Testis (tissue), 3 donors: ENCODE data around the gene ATP13A1. TPM values are rescaled to one million over a fixed set of nuclear protein-coding genes. Genes with fewer than 3 reads are reported as not detected.

Experiments used
- DNase-seq: peaks from one replicate; pipeline ENCODE4 v3.0.0-alpha.2; 2019
- H3K27ac ChIP-seq, 2 donors: fragments of 200-600 bp; sonication (generic); one replicate each; pipeline ENCODE4 v1.5.1; 2019
- H3K27me3 ChIP-seq: fragments of 200-600 bp; sonication (generic); one replicate; pipeline ENCODE4 v1.5.1; 2019
- H3K36me3 ChIP-seq: fragments of 200-600 bp; sonication (generic); one replicate; pipeline ENCODE4 v1.5.1; 2017; ENCODE audit warnings: low read depth; ENCODE audit errors: missing control alignments
- H3K4me1 ChIP-seq: fragments of 200-600 bp; sonication (generic); one replicate; pipeline ENCODE4 v1.5.1; 2019
- H3K4me3 ChIP-seq, 2 donors: fragments of 200-600 bp; sonication (generic); one replicate each; pipeline ENCODE4 v1.5.1; 2017 to 2019
- H3K9me3 ChIP-seq: fragments of 200-600 bp; sonication (generic); one replicate; pipeline ENCODE4 v1.5.1; 2017
- CTCF ChIP-seq, 3 experiments: fragments of 450-650 bp in 2 of 3; fragments of 200-600 bp in 1 of 3; sonication (generic) in 1 of 3; IDR thresholded peaks; one replicate each; pipeline ENCODE4 v1.5.1; 2016 to 2019; ENCODE audit warnings: antibody characterized with exemption in 3 of 3, mild to moderate bottlenecking in 2 of 3, moderate library complexity in 1 of 3
- POLR2A ChIP-seq: fragments of 450-650 bp; IDR thresholded peaks from one replicate; pipeline ENCODE4 v1.6.1; 2017; ENCODE audit warnings: antibody characterized with exemption, mild to moderate bottlenecking, moderate library complexity
- WGBS, 2 donors: methylation state at CpG; one replicate each; pipeline ENCODE4 v1.1.5; 2018; 5-methylcytosine and 5-hydroxymethylcytosine counted together
- intact Hi-C: fragments of 100-400 bp; cut with DNase I; formaldehyde crosslinking; loops from one replicate; pipeline ENCODE4 v1.15.1; 2023; ENCODE audit warnings: low total_unique reads
- polyA plus RNA-seq: library from polyadenylated mRNA; stranded (reverse); fragments of 350-450 nt; fragmentation: Illumina TruSeq; extraction: RNeasy Lipid Tissue Mini Kit (QIAGEN cat#74804); gene quantifications from one replicate; pipeline ENCODE4 v1.2.3, GENCODE V29; 2014; ENCODE audit warnings: low read depth, low replicate concordance; ENCODE audit not compliant: insufficient read depth
- total RNA-seq, 2 donors: library from RNA; depleted of rRNA; stranded (reverse); fragments of >200 nt; gene quantifications; one replicate each; pipeline ENCODE4 v1.2.3, GENCODE V29; 2016

Gene ATP13A1
- total and polyA plus RNA-seq, 3 donors from 2014 or later, result 64.1 to 360 (median 292) TPM

- TF ChIP-seq POLR2A (no peak), CTCF (IDR thresholded peaks at IDR 0.05) (no peak)
- intact Hi-C loops, result no loop called here
- H3K9me3 ChIP-seq, result no peaks in the 10 kb centered on the region
- DNase-seq, result no peak
- H3K36me3 ChIP-seq, result no peaks in the 10 kb centered on the region
- WGBS, 2 donors, result 91 to 96% methylated on average over 26 to 36 of the region's 36 CpGs
- H3K4me1 ChIP-seq, result no peaks in the 10 kb centered on the region
- no peak overlapping the region for H3K4me3 ChIP-seq
- H3K27ac ChIP-seq, result no peak overlapping the region
- no peaks in the 10 kb centered on the region for H3K27me3 ChIP-seq
Measured at GRCh38 chr19:19634516-19635312, 28.8 kb downstream of the ATP13A1 start.

- Histone ChIP-seq H3K4me3 (no peak overlapping the region), H3K9me3 (no peaks in the 10 kb centered on the region), H3K27me3 (no peaks in the 10 kb centered on the region), H3K27ac (no peak overlapping the region), H3K36me3 (no peaks in the 10 kb centered on the region), H3K4me1 (peaks cover 6% of the 10 kb centered on the region)
- TF ChIP-seq POLR2A, result no peak
- TF ChIP-seq CTCF (IDR thresholded peaks at IDR 0.05), result no peak
- DNase-seq, result no peak
- intact Hi-C loops, result no loop called here
- WGBS, 2 donors, result 92 to 95% methylated on average over 8 to 22 of the region's 22 CpGs
Measured at GRCh38 chr19:19633711-19634515, 29.6 kb downstream of the ATP13A1 start.

GRCh38 chr19:19632661-19633060 lies 30.8 kb downstream of the ATP13A1 start:
- intact Hi-C loops, result no loop called here
- WGBS, 2 donors, result 73 to 85% methylated on average over 5 of the region's 5 CpGs
- H3K36me3 ChIP-seq, result no peaks in the 10 kb centered on the region

GRCh38 chr19:19631346-19631745 lies 32.1 kb downstream of the ATP13A1 start:
- Histone ChIP-seq H3K9me3 (no peaks in the 10 kb centered on the region), H3K36me3 (no peaks in the 10 kb centered on the region), H3K4me3 (no peak overlapping the region), H3K27ac (peak overlapping the region; percentile 56 to 65), H3K27me3 (no peaks in the 10 kb centered on the region), H3K4me1 (peaks cover 17% of the 10 kb centered on the region)
- TF ChIP-seq POLR2A (no peak), CTCF (IDR thresholded peaks at IDR 0.05) (no peak)
- 64 to 77% methylated on average over 3 to 7 of the region's 7 CpGs for WGBS, 2 donors
- intact Hi-C loops, result no loop called here
- DNase-seq, result peak; percentile 66

More at GRCh38 chr19:19632661-19633060, 30.8 kb downstream of the ATP13A1 start:
- no peak overlapping the region for H3K27ac ChIP-seq
- H3K4me1 ChIP-seq, result peaks cover 10% of the 10 kb centered on the region
- no peak for DNase-seq
- H3K4me3 ChIP-seq, result no peak overlapping the region
- no peaks in the 10 kb centered on the region for H3K27me3 ChIP-seq
- no peak for TF ChIP-seq CTCF (IDR thresholded peaks at IDR 0.05)
- TF ChIP-seq POLR2A, result no peak
- H3K9me3 ChIP-seq, result no peaks in the 10 kb centered on the region
